HepG2 (cell line): ENCODE results near the gene PTPDC1.

Experiments used
- KLF13 ChIP-seq: sonication (generic); formaldehyde crosslinking; IDR thresholded peaks from 2 replicates; pipeline ENCODE4 v1.4.0; 2020; ENCODE audit warnings: mild to moderate bottlenecking, missing genetic modification reagents
- ZNF839 ChIP-seq: sonication (generic); formaldehyde crosslinking; IDR thresholded peaks from 2 replicates; pipeline ENCODE4 v1.4.0; 2020; ENCODE audit warnings: missing genetic modification reagents, mild to moderate bottlenecking, borderline replicate concordance
- ZSCAN20 ChIP-seq: sonication (generic); formaldehyde crosslinking; IDR thresholded peaks from 2 replicates; pipeline ENCODE4 v1.4.0; 2020; ENCODE audit warnings: missing genetic modification reagents, mild to moderate bottlenecking, borderline replicate concordance

- TF ChIP-seq ZSCAN20 (no peak), KLF13 (CRISPR knock-in tag) (no peak), ZNF839 (no peak)
Measured at GRCh38 chr9:94082956-94083355, 1.3 kb upstream of the PTPDC1 start.
